Heart left ventricle (tissue), 13 donors: Measurements from ENCODE around the gene CEP44.

ENCODE experiments used
- CTCF ChIP-seq, 12 donors: fragments of 200-600 bp; sonication (generic) in 4 of 12; IDR thresholded peaks; one replicate each; pipeline versions ENCODE4 v1.5.0 to v1.8.0; 2018 to 2022; ENCODE audit warnings: antibody characterized with exemption in 12 of 12, mild to moderate bottlenecking in 5 of 12
- POLR2A ChIP-seq, 2 donors: fragments of 450-650 bp; IDR thresholded peaks; one replicate each; pipeline ENCODE4 v1.6.1; 2017; ENCODE audit warnings: antibody characterized with exemption in 2 of 2, mild to moderate bottlenecking in 2 of 2, moderate library complexity in 2 of 2
- donor health status: ischemic (EF 13 %, LVEDD 7.1; RV severe dilation, severe dysfunction).
- donor health status: DM: no; HTN: yes; CAD: no.
- donor health status: DM: no; HTN: no; CAD: no.
- donor health status: ischemic (EF 25% LVEDD 6.9; RV normal size, moderate dysfunction).
- donor health status: ischemic (EF 25% LVEDD 5.7; RV mildly dilated, moderate dysfunction).
- donor health status: ischemic (EF 35%, LVEDD 5.7; RV mildly dilated, moderate dysfunction).
- donor health status: nonischemic (EF 11% LVEDD 7.7; RV severe dilation, severe dysfunction).
- donor health status: DM: yes; HTN: yes; CAD: no.
- donor health status: PGD.
- donor health status: ischemic (EF 29% LVEDD 5.4; RV normal size, mild dysfunction).
- donor health status: nonischemic (EF 23%, LVEDD 6.1; RV moderate dilation, normal function).

- TF ChIP-seq CTCF (IDR thresholded peaks at IDR 0.05), result no peak
- TF ChIP-seq POLR2A (IDR thresholded peaks at IDR 0.05), result no peak
Observed at GRCh38 chr4:174378951-174379350, 95.2 kb downstream of the CEP44 start.
